HEK293 (cell line): Measurements from ENCODE around the gene LAMA5.

ENCODE experiments used
- CTCF ChIA-PET: fragments of 350-600 bp; formaldehyde crosslinking; extraction: SDS; loops from one replicate; lab custom pipeline; 2021; ENCODE audit warnings: antibody characterized with exemption; lab: Yijun Ruan, JAX
- POLR2A ChIA-PET: fragments of 300-600 bp; formaldehyde crosslinking; extraction: SDS; loops from one replicate; lab custom pipeline; 2020; ENCODE audit warnings: antibody characterized with exemption, inconsistent platforms; lab: Yijun Ruan, JAX
- H3K27ac ChIP-seq: fragments of 200-500 bp; sonication (Bioruptor generic); 2 replicates; pipeline ENCODE4 v1.5.1; 2014; ENCODE audit warnings: low read depth, low read length, control low read depth, inconsistent platforms; ENCODE audit errors: extremely low read depth
- H3K36me3 ChIP-seq, 2 experiments: fragments of 200-500 bp in 1 of 2; sonication (Bioruptor generic) in 1 of 2; 1 replicate in 1 of 2; 2 replicates in 1 of 2; pipeline ENCODE4 v1.5.1; 2014 to 2017; ENCODE audit warnings: inconsistent platforms in 2 of 2, low read length in 2 of 2; ENCODE audit not compliant: control insufficient read depth in 2 of 2, insufficient read depth in 1 of 2
- H3K4me1 ChIP-seq: fragments of 200-500 bp; sonication (Bioruptor generic); 2 replicates; pipeline ENCODE4 v1.5.1; 2014; ENCODE audit warnings: mild to moderate bottlenecking, low read length, inconsistent platforms; ENCODE audit not compliant: control insufficient read depth, insufficient read depth
- H3K4me3 ChIP-seq: 2 replicates; pipeline ENCODE4 v1.5.1; 2011; ENCODE audit warnings: low read depth, mild to moderate bottlenecking, control low read depth, low read length, moderate library complexity
- H3K9me3 ChIP-seq: fragments of 200-500 bp; sonication (Bioruptor generic); 2 replicates; pipeline ENCODE4 v1.5.1; 2014; ENCODE audit warnings: low read depth, low read length, inconsistent platforms; ENCODE audit not compliant: control insufficient read depth, insufficient read depth
- GLI2 ChIP-seq: fragments of 450-650 bp; formaldehyde crosslinking; IDR thresholded peaks from 2 replicates; pipeline ENCODE4; 2017; ENCODE audit warnings: missing biosample characterization, missing genetic modification characterization, low read depth, borderline replicate concordance
- GLIS1 ChIP-seq: fragments of 450-650 bp; formaldehyde crosslinking; IDR thresholded peaks from 2 replicates; pipeline ENCODE4 v1.5.1; 2016; ENCODE audit warnings: missing biosample characterization, missing genetic modification characterization
- HOXD13 ChIP-seq: sonication (generic); formaldehyde crosslinking; IDR thresholded peaks from 2 replicates; pipeline ENCODE4 v1.8.0; 2022; ENCODE audit warnings: missing genetic modification reagents, borderline replicate concordance
- MEIS1 ChIP-seq: sonication (generic); formaldehyde crosslinking; IDR thresholded peaks from 2 replicates; pipeline ENCODE4 v1.8.1; 2022; ENCODE audit warnings: missing genetic modification reagents, mild to moderate bottlenecking, borderline replicate concordance
- OSR2 ChIP-seq: fragments of 450-650 bp; formaldehyde crosslinking; IDR thresholded peaks from 2 replicates; pipeline ENCODE4 v1.5.1; 2016; ENCODE audit warnings: missing biosample characterization, missing genetic modification characterization
- SCRT2 ChIP-seq: fragments of 450-650 bp; formaldehyde crosslinking; IDR thresholded peaks from 2 replicates; pipeline ENCODE4 v1.5.1; 2016; ENCODE audit warnings: missing biosample characterization, missing genetic modification characterization
- TCF7L2 ChIP-seq: IDR thresholded peaks from 2 replicates; pipeline ENCODE4 v1.6.1; 2011; ENCODE audit warnings: low read depth, mild to moderate bottlenecking, inconsistent platforms, low read length, moderate library complexity, borderline replicate concordance
- TRIM28 ChIP-seq: IDR thresholded peaks from 2 replicates; pipeline ENCODE4 v1.6.1; 2011; ENCODE audit warnings: low read length, control low read depth, borderline replicate concordance
- WT1 ChIP-seq: fragments of 450-650 bp; formaldehyde crosslinking; IDR thresholded peaks from 2 replicates; pipeline ENCODE4 v1.5.1; 2016; ENCODE audit warnings: missing biosample characterization, missing genetic modification characterization
- ZBTB11 ChIP-seq: fragments of 450-650 bp; formaldehyde crosslinking; conservative IDR thresholded peaks from 2 replicates; pipeline ENCODE4 v1.5.1; 2016; ENCODE audit warnings: low read depth, missing biosample characterization, missing genetic modification characterization
- ZFHX2 ChIP-seq: fragments of 450-650 bp; formaldehyde crosslinking; conservative IDR thresholded peaks from 2 replicates; pipeline ENCODE4 v1.5.1; 2016; ENCODE audit warnings: missing biosample characterization, missing genetic modification characterization
- ZNF112 ChIP-seq: fragments of 450-650 bp; formaldehyde crosslinking; IDR thresholded peaks from 2 replicates; pipeline ENCODE4 v1.5.0; 2017; ENCODE audit warnings: missing biosample characterization, missing genetic modification characterization
- ZNF114 ChIP-seq: fragments of 450-650 bp; formaldehyde crosslinking; IDR thresholded peaks from 2 replicates; pipeline ENCODE4 v1.5.0; 2017; ENCODE audit warnings: missing biosample characterization, missing genetic modification characterization
- ZNF175 ChIP-seq: fragments of 450-650 bp; formaldehyde crosslinking; IDR thresholded peaks from 2 replicates; pipeline ENCODE4 v1.5.1; 2016; ENCODE audit warnings: missing biosample characterization, missing genetic modification characterization
- ZNF184 ChIP-seq: fragments of 450-650 bp; IDR thresholded peaks from 2 replicates; pipeline ENCODE4 v1.5.1; 2018; ENCODE audit warnings: missing biosample characterization, mild to moderate bottlenecking, missing genetic modification characterization
- ZNF202 ChIP-seq: fragments of 450-650 bp; formaldehyde crosslinking; IDR thresholded peaks from 2 replicates; pipeline ENCODE4 v1.5.1; 2016; ENCODE audit warnings: missing biosample characterization, missing genetic modification characterization, borderline replicate concordance
- ZNF558 ChIP-seq: fragments of 450-650 bp; formaldehyde crosslinking; IDR thresholded peaks from 2 replicates; pipeline ENCODE4 v1.5.1; 2016; ENCODE audit warnings: missing biosample characterization, missing genetic modification characterization
- ZNF561 ChIP-seq: fragments of 450-650 bp; IDR thresholded peaks from 2 replicates; pipeline ENCODE4 v1.5.1; 2018; ENCODE audit warnings: missing biosample characterization, missing genetic modification characterization, borderline replicate concordance
- ZNF623 ChIP-seq: fragments of 450-650 bp; formaldehyde crosslinking; IDR thresholded peaks from 2 replicates; pipeline ENCODE4 v1.5.1; 2016; ENCODE audit warnings: missing biosample characterization, missing genetic modification characterization
- ZNF76 ChIP-seq: fragments of 450-650 bp; formaldehyde crosslinking; IDR thresholded peaks from 2 replicates; pipeline ENCODE4; 2016; ENCODE audit warnings: low read depth, missing biosample characterization, missing genetic modification characterization, borderline replicate concordance
- ZXDB ChIP-seq: fragments of 450-650 bp; formaldehyde crosslinking; IDR thresholded peaks from 2 replicates; pipeline ENCODE4 v1.5.1; 2016; ENCODE audit warnings: missing biosample characterization, missing genetic modification characterization
- TF ChIP-seq, protein P1 (sequence below): fragments of 450-650 bp; formaldehyde crosslinking; IDR thresholded peaks from 2 replicates; pipeline ENCODE4 v1.5.1; 2016; ENCODE audit warnings: missing biosample characterization, missing genetic modification characterization
- TF ChIP-seq, protein P2 (sequence below): fragments of 450-650 bp; formaldehyde crosslinking; IDR thresholded peaks from 2 replicates; pipeline ENCODE4 v1.5.1; 2017; ENCODE audit warnings: missing biosample characterization, missing genetic modification characterization

The LAMA5 gene

DNA sequence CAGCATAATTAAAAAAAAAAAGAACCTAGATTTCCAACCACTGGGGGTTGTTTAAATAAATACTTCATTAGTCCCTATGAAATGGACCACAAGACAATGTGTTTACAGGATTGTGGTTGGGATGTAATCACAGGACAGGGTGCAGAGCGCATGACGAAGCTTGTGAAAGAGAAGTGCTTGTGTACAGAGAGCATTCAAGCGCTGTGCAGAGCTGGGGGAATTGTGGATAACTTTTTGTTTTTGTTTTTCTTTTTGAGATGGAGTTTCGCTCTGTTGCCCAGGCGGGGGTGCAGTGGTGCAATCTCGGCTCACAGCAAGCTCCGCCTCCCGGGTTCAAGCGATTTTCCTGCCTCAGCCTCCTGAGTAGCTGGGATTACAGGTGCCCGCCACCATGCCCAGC is 22.3 kb downstream of the LAMA5 start:
- POLR2A ChIA-PET = interaction anchor here (0.6 to 0.9 kb wide), 2 partner anchors 13 to 24 kb away, joined by 3 to 4 read pairs; no protein-coding TSS in a partner anchor
- CTCF ChIA-PET = interaction anchor here (0.6 to 1.0 kb wide), 4 partner anchors 15 to 274 kb away, joined by 3 to 5 read pairs (median 5); no protein-coding TSS in a partner anchor

DNA sequence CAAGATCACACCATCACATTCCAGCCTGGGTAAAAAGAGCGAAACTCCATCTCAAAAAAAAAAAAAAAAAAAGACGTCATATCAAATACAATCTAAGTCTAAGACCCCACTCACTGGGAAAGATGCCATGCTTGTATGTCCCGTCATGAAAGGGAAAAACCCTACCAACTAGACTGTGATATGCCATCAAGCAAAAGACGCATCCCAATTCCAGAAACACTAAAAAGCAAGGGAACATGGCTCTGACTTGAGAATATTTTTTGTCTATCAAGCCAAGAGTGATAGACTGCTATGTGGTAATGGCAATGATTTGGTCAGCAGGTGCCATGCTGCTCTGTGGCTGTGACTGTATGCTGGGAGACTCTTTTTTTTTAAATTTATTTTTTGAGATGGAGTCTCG is 23.0 kb downstream of the LAMA5 start:
- CTCF ChIA-PET = no interaction called here
- POLR2A ChIA-PET = interaction anchor here (0.6 kb wide), 2 partner anchors 13 to 33 kb away, joined by 4 read pairs; no protein-coding TSS in a partner anchor

More for the DNA sequence above, 22.3 kb downstream of the LAMA5 start:
- H3K27ac ChIP-seq = no peak overlapping the region
- peaks cover 5 to 58% of the 10 kb centered on the region in 2 experiments; a peak in 2 of 3 replicates for H3K36me3 ChIP-seq
- H3K4me1 ChIP-seq = no peaks in the 10 kb centered on the region
- TF ChIP-seq HOXD13 (CRISPR knock-in tag) (no peak), GLIS1 (tag by site-specific recombination) (0 out of 2 replicates have a peak, but pooled peaks have one; percentile 9)
- TF ChIP-seq, all 188 proteins: peak for 1
- H3K9me3 ChIP-seq = no peaks in the 10 kb centered on the region
- no peak overlapping the region for H3K4me3 ChIP-seq

DNA sequence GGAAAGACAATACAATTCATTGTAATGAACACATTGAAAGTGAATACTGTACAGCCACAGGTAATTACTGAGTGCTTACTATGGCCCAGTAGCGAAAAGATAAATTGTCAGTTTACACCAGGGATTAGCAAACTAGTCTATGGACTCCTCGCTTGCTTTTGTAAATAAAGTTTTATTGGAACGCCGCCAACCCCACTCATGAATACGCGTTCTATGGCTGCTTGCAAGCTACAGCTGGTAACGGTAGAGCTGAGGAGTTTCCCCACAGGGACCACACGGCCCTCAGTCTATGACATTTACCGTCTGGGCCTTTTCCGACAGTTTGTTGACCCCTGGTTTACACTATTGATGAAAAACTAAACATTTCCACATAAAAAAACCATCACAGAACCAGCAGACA is 24.2 kb downstream of the LAMA5 start:
- TF ChIP-seq OSR2 (tag by site-specific recombination) = peak; percentile 42; the same call in 1 of the 2 replicates
- TF ChIP-seq ZNF184 (tag by site-specific recombination) = no peak
- 0 out of 2 replicates have a peak, but pooled peaks have one; percentile 24 for TF ChIP-seq ZNF561 (tag by site-specific recombination)
- TF ChIP-seq SCRT2 (tag by site-specific recombination) = 0 out of 2 replicates have a peak, but pooled peaks have one; percentile 31
- ChIA-PET CTCF (interaction anchor here (0.6 kb wide), 2 partner anchors 40 to 1407 kb away, joined by 3 read pairs; no protein-coding TSS in a partner anchor), POLR2A (no interaction called here)
- H3K4me1 ChIP-seq = no peaks in the 10 kb centered on the region
- no peak overlapping the region for H3K27ac ChIP-seq
- no peaks in the 10 kb centered on the region for H3K9me3 ChIP-seq
- no peak overlapping the region for H3K4me3 ChIP-seq
- H3K36me3 ChIP-seq = peaks cover 5 to 65% of the 10 kb centered on the region in 2 experiments; a peak in 2 of 3 replicates

More for the DNA sequence above, 23.0 kb downstream of the LAMA5 start:
- Histone ChIP-seq H3K4me3 (no peak overlapping the region), H3K36me3 (peaks cover 5 to 59% of the 10 kb centered on the region in 2 experiments; a peak in 2 of 3 replicates), H3K4me1 (no peaks in the 10 kb centered on the region), H3K9me3 (no peaks in the 10 kb centered on the region), H3K27ac (no peak overlapping the region)
- TF ChIP-seq ZNF112 (tag by site-specific recombination) (no peak), ZFHX2 (tag by site-specific recombination) (no peak), ZNF76 (tag by site-specific recombination) (no peak), ZNF175 (tag by site-specific recombination) (no peak), ZBTB11 (tag by site-specific recombination) (no peak), ZXDB (tag by site-specific recombination) (no peak)

- no peak overlapping the region for H3K4me3 ChIP-seq
- no peak for TF ChIP-seq TCF7L2
- TF ChIP-seq WT1 = no peak
- no peak for TF ChIP-seq ZNF76 (tag by site-specific recombination)
- no peak for TF ChIP-seq TRIM28
- no peak for TF ChIP-seq GLI2 (tag by site-specific recombination)
- TF ChIP-seq ZNF114 = no peak
- TF ChIP-seq ZNF623 (tag by site-specific recombination) = no peak
- TF ChIP-seq, protein P1, sequence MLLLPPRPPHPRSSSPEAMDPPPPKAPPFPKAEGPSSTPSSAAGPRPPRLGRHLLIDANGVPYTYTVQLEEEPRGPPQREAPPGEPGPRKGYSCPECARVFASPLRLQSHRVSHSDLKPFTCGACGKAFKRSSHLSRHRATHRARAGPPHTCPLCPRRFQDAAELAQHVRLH (tag by site-specific recombination) = no peak
- TF ChIP-seq MEIS1 (CRISPR knock-in tag) = no peak
- TF ChIP-seq ZNF202 (tag by site-specific recombination) = no peak
- TF ChIP-seq, protein P2, sequence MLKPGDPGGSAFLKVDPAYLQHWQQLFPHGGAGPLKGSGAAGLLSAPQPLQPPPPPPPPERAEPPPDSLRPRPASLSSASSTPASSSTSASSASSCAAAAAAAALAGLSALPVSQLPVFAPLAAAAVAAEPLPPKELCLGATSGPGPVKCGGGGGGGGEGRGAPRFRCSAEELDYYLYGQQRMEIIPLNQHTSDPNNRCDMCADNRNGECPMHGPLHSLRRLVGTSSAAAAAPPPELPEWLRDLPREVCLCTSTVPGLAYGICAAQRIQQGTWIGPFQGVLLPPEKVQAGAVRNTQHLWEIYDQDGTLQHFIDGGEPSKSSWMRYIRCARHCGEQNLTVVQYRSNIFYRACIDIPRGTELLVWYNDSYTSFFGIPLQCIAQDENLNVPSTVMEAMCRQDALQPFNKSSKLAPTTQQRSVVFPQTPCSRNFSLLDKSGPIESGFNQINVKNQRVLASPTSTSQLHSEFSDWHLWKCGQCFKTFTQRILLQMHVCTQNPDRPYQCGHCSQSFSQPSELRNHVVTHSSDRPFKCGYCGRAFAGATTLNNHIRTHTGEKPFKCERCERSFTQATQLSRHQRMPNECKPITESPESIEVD (tag by site-specific recombination) = no peak
- no peak for TF ChIP-seq ZNF558 (tag by site-specific recombination)
These were observed 27.5 kb downstream of the LAMA5 start for GRCh38 chr20:62339647-62340062.

More at GRCh38 chr20:62339647-62340062, 27.5 kb downstream of the LAMA5 start:
- Histone ChIP-seq H3K4me1 (no peaks in the 10 kb centered on the region), H3K27ac (no peak overlapping the region), H3K9me3 (no peaks in the 10 kb centered on the region), H3K36me3 (peaks cover 5 to 65% of the 10 kb centered on the region in 2 experiments; a peak in 2 of 3 replicates)
- POLR2A ChIA-PET = interaction anchor here (0.6 to 0.7 kb wide), 3 partner anchors 10 to 26 kb away, joined by 3 read pairs; no protein-coding TSS in a partner anchor
- CTCF ChIA-PET = interaction anchor here (1.1 kb wide), 1 partner anchor 25 kb away, joined by 4 read pairs; no protein-coding TSS in a partner anchor
